ENCODE measurements around the gene CCR6.
"Not testable (repeated sequence)": the region's sequence is repeated elsewhere in the genome, so short reads cannot be mapped to it uniquely, and the experiment has no call there.

The CCR6 gene

GRCh38 chr6:167164261-167164660, 41.4 kb downstream of the CCR6 start:
- H3K9me3 ChIP-seq (ENCODE audit: insufficient read depth, low read depth, low read length), result no peaks in the 10 kb centered on the region
- peaks cover 35% of the 10 kb centered on the region for H3K4me1 ChIP-seq (ENCODE audit: insufficient read depth, low read length)
- H3K4me3 ChIP-seq (ENCODE audit: low read length), result no peak overlapping the region
- peak overlapping the region; percentile 96 for H3K27ac ChIP-seq (ENCODE audit: low read length)
- no peaks in the 10 kb centered on the region for H3K36me3 ChIP-seq (ENCODE audit: insufficient read depth, low read depth, low read length)
- no peaks in the 10 kb centered on the region for H3K27me3 ChIP-seq (ENCODE audit: insufficient read depth, low read length)
- peak overlapping the region; percentile 77 for H3K9ac ChIP-seq (ENCODE audit: low read depth, low read length)

- Histone ChIP-seq H3K4me3 (ENCODE audit: low read length) (no peak overlapping the region), H3K9ac (ENCODE audit: low read depth, low read length) (no peak overlapping the region), H3K27me3 (ENCODE audit: insufficient read depth, low read length) (no peaks in the 10 kb centered on the region), H3K9me3 (ENCODE audit: insufficient read depth, low read depth, low read length) (no peaks in the 10 kb centered on the region), H3K4me1 (ENCODE audit: insufficient read depth, low read length) (peaks cover 35% of the 10 kb centered on the region), H3K36me3 (ENCODE audit: insufficient read depth, low read depth, low read length) (no peaks in the 10 kb centered on the region), H3K27ac (ENCODE audit: low read length) (no peak overlapping the region)
Measured at GRCh38 chr6:167165858-167166471, 43.1 kb downstream of the CCR6 start.

GRCh38 chr6:167167699-167168098, 44.8 kb downstream of the CCR6 start:
- H3K36me3 ChIP-seq (ENCODE audit: insufficient read depth, low read depth, low read length); H3K9ac ChIP-seq (ENCODE audit: low read depth, low read length); H3K27me3 ChIP-seq (ENCODE audit: insufficient read depth, low read length); H3K27ac ChIP-seq (ENCODE audit: low read length); H3K9me3 ChIP-seq (ENCODE audit: insufficient read depth, low read depth, low read length); H3K4me3 ChIP-seq (ENCODE audit: low read length): not testable (repeated sequence)
- peaks cover 28% of the 10 kb centered on the region for H3K4me1 ChIP-seq (ENCODE audit: insufficient read depth, low read length)

GRCh38 chr6:167168296-167168695, 45.4 kb downstream of the CCR6 start:
- not testable (repeated sequence) for H3K4me3 ChIP-seq (ENCODE audit: low read length); H3K36me3 ChIP-seq (ENCODE audit: insufficient read depth, low read depth, low read length); H3K9ac ChIP-seq (ENCODE audit: low read depth, low read length); H3K9me3 ChIP-seq (ENCODE audit: insufficient read depth, low read depth, low read length); H3K27me3 ChIP-seq (ENCODE audit: insufficient read depth, low read length); H3K27ac ChIP-seq (ENCODE audit: low read length)
- H3K4me1 ChIP-seq (ENCODE audit: insufficient read depth, low read length), result peaks cover 22% of the 10 kb centered on the region; the same call in 1 of the 2 replicates

GRCh38 chr6:167169867-167170266, 47.0 kb downstream of the CCR6 start:
- not testable (repeated sequence) for H3K9ac ChIP-seq (ENCODE audit: low read depth, low read length); H3K36me3 ChIP-seq (ENCODE audit: insufficient read depth, low read depth, low read length); H3K4me1 ChIP-seq (ENCODE audit: insufficient read depth, low read length); H3K27ac ChIP-seq (ENCODE audit: low read length); H3K9me3 ChIP-seq (ENCODE audit: insufficient read depth, low read depth, low read length); H3K4me3 ChIP-seq (ENCODE audit: low read length); H3K27me3 ChIP-seq (ENCODE audit: insufficient read depth, low read length)

GRCh38 chr6:167171300-167171699, 48.4 kb downstream of the CCR6 start:
- H3K4me3 ChIP-seq (ENCODE audit: low read length); H3K36me3 ChIP-seq (ENCODE audit: insufficient read depth, low read depth, low read length); H3K9me3 ChIP-seq (ENCODE audit: insufficient read depth, low read depth, low read length); H3K9ac ChIP-seq (ENCODE audit: low read depth, low read length); H3K27me3 ChIP-seq (ENCODE audit: insufficient read depth, low read length); H3K27ac ChIP-seq (ENCODE audit: low read length); H3K4me1 ChIP-seq (ENCODE audit: insufficient read depth, low read length): not testable (repeated sequence)

GRCh38 chr6:167172011-167172410, 49.1 kb downstream of the CCR6 start:
- H3K9me3 ChIP-seq (ENCODE audit: insufficient read depth, low read depth, low read length); H3K27ac ChIP-seq (ENCODE audit: low read length); H3K36me3 ChIP-seq (ENCODE audit: insufficient read depth, low read depth, low read length); H3K27me3 ChIP-seq (ENCODE audit: insufficient read depth, low read length); H3K9ac ChIP-seq (ENCODE audit: low read depth, low read length); H3K4me3 ChIP-seq (ENCODE audit: low read length); H3K4me1 ChIP-seq (ENCODE audit: insufficient read depth, low read length): not testable (repeated sequence)

GRCh38 chr6:167177271-167177670, 54.4 kb downstream of the CCR6 start:
- not testable (repeated sequence) for H3K4me1 ChIP-seq (ENCODE audit: insufficient read depth, low read length); H3K27me3 ChIP-seq (ENCODE audit: insufficient read depth, low read length); H3K9ac ChIP-seq (ENCODE audit: low read depth, low read length); H3K27ac ChIP-seq (ENCODE audit: low read length); H3K36me3 ChIP-seq (ENCODE audit: insufficient read depth, low read depth, low read length); H3K4me3 ChIP-seq (ENCODE audit: low read length); H3K9me3 ChIP-seq (ENCODE audit: insufficient read depth, low read depth, low read length)

- not testable (repeated sequence) for H3K9ac ChIP-seq (ENCODE audit: low read depth, low read length); H3K4me1 ChIP-seq (ENCODE audit: insufficient read depth, low read length); H3K27me3 ChIP-seq (ENCODE audit: insufficient read depth, low read length); H3K4me3 ChIP-seq (ENCODE audit: low read length); H3K9me3 ChIP-seq (ENCODE audit: insufficient read depth, low read depth, low read length); H3K36me3 ChIP-seq (ENCODE audit: insufficient read depth, low read depth, low read length); H3K27ac ChIP-seq (ENCODE audit: low read length)
Measured at GRCh38 chr6:167178896-167179655, 56.2 kb downstream of the CCR6 start.

- H3K27me3 ChIP-seq (ENCODE audit: insufficient read depth, low read length); H3K27ac ChIP-seq (ENCODE audit: low read length); H3K4me1 ChIP-seq (ENCODE audit: insufficient read depth, low read length); H3K36me3 ChIP-seq (ENCODE audit: insufficient read depth, low read depth, low read length); H3K4me3 ChIP-seq (ENCODE audit: low read length); H3K9me3 ChIP-seq (ENCODE audit: insufficient read depth, low read depth, low read length); H3K9ac ChIP-seq (ENCODE audit: low read depth, low read length): not testable (repeated sequence)
Measured at GRCh38 chr6:167180086-167180485, 57.2 kb downstream of the CCR6 start.

GRCh38 chr6:167181351-167181750, 58.5 kb downstream of the CCR6 start:
- not testable (repeated sequence) for H3K4me3 ChIP-seq (ENCODE audit: low read length); H3K27ac ChIP-seq (ENCODE audit: low read length); H3K9me3 ChIP-seq (ENCODE audit: insufficient read depth, low read depth, low read length); H3K9ac ChIP-seq (ENCODE audit: low read depth, low read length); H3K36me3 ChIP-seq (ENCODE audit: insufficient read depth, low read depth, low read length); H3K27me3 ChIP-seq (ENCODE audit: insufficient read depth, low read length); H3K4me1 ChIP-seq (ENCODE audit: insufficient read depth, low read length)

- H3K4me1 ChIP-seq (ENCODE audit: insufficient read depth, low read length); H3K9ac ChIP-seq (ENCODE audit: low read depth, low read length): not testable (repeated sequence)
Measured at GRCh38 chr6:167182913-167183314, 60.0 kb downstream of the CCR6 start.

More at GRCh38 chr6:167182913-167183314, 60.0 kb downstream of the CCR6 start:
- H3K27ac ChIP-seq (ENCODE audit: low read length); H3K4me3 ChIP-seq (ENCODE audit: low read length); H3K9me3 ChIP-seq (ENCODE audit: insufficient read depth, low read depth, low read length); H3K36me3 ChIP-seq (ENCODE audit: insufficient read depth, low read depth, low read length); H3K27me3 ChIP-seq (ENCODE audit: insufficient read depth, low read length): not testable (repeated sequence)
